HG03442 (cell line): Measurements from ENCODE around the gene TYMS.

Experiments
- ATAC-seq: cut with Tn5 transposase; IDR thresholded peaks from one replicate; pipeline ENCODE4 v1.9.1; 2021; ENCODE audit warnings: mild to moderate bottlenecking, moderate library complexity; ENCODE audit not compliant: unreplicated experiment

TYMS gene

DNA sequence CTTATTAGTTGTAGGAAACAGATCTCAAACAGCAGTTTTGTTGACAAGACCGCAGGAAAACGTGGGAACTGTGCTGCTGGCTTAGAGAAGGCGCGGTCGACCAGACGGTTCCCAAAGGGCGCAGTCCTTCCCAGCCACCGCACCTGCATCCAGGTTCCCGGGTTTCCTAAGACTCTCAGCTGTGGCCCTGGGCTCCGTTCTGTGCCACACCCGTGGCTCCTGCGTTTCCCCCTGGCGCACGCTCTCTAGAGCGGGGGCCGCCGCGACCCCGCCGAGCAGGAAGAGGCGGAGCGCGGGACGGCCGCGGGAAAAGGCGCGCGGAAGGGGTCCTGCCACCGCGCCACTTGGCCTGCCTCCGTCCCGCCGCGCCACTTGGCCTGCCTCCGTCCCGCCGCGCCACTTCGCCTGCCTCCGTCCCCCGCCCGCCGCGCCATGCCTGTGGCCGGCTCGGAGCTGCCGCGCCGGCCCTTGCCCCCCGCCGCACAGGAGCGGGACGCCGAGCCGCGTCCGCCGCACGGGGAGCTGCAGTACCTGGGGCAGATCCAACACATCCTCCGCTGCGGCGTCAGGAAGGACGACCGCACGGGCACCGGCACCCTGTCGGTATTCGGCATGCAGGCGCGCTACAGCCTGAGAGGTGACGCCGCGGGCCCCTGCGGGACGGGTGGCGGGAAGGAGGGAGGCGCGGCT, at the start of gene TYMS:
Gene TYMS (plus strand): TSS at position 343 of the 690 bp plus-strand sequence. CDS start 90 bp downstream, at position 433.
- peak; percentile 41 for ATAC-seq

DNA sequence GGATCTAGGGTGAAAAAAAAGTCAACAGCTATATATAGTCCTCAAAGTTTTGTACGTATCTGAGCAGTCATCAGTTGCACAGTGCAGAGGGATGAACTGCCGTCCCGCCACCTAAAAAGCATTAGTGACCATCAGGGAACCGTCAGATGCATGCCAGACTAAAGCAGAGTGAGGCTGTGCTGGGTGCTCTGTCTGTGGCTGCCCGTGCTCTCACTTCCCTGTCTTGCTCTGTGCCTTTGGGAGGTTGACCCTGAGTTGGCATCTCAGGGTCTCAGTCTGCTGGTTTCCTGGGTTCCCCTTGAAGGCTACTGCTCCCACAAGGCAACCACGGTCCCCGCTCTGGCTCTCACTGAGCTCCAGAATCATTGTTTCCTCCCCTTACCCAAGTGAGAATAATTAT, 49.5 kb upstream of the TYMS start:
- ATAC-seq: peak; percentile 57

DNA sequence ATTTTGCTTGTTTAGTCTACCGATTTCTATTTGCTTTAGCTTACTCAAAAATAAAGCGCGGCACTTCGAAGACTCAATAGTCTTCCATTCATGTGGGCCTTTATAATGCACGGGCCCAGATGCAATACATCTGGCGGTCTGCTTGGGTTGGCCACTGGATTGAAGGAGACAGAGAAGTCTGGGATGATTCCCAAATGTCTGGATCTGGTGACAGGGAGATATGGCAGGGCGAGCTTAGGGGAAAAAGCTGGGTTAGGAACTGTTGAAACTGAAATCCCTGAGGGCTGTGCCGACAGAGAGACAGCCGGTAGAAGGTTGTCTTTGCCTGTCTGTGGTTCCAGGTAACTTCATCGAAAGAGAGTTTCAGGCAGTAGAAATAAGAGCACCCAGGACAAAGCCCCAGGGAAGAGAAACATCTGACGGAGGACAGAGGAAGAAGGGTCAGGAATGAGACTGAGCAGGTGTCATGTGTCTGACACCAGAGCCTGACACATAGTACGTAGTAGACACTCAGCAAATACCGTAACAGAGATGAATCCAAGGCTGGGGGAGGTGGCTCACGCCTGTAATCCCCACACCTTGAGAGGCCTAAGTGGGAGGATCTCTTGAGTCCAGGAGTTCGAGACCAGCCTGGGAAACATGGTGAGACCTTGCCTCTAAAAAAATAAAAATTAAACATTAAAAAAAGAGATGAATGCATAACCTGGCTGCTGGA, 47.1 kb upstream of the TYMS start:
- ATAC-seq: no peak

DNA sequence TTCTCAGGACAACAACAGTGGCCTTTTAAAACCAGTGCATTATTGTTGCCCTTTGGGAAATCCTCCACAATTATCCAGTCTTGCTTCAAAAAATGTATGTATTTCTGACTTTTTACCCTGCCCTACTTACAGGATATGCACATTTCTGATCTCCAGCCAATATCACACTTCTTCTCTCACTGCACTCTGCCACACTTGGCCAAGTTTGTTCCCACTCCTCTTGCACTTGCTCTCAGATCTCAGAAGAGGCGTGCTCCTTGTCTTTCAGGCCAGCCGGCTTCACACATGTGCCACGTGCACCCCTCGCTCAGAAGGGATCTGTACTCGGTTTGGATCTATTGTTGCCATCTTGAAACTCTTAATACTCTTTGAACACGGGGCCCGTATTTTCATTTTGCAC, 45.3 kb upstream of the TYMS start:
- no peak for ATAC-seq

DNA sequence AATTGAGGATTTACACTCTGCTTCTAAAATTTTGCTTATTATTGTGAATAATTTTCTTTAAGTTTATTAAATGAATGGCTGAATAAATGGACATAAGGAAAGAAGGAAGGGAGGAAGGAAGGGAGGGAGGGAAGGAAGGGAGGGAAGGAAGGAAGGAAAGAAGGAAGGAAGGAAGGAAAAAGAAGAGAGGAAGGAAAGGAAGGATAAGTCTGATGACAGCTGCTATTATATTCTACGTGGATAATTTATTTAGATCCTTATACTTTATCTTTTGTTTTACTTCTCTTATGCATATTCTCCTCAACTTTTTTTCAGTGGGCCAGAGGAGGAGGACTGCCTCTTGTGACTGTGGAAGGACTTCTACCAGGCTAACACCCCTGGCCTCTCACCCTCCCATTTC, 43.3 kb upstream of the TYMS start:
- no peak for ATAC-seq

DNA sequence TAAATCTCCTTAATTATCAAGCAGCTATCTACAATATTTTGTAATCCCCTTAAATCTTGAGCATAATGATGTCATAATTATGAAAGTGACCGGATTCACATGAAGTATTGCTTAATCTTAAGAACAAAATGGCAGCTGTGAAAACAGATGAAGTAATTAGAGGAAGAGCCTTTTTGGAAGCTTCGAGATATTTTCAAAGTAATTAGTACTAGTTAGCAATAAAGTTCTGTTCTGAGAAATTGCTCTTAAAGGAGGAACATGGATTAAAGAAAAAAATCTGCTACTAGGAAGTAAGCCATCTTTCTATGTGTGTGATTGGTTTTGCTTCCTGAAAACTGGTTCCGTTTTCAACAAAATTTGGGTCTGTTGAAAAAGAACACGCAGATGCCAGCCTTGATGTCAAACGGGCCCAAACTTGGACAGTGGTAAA, 42.3 kb upstream of the TYMS start:
- ATAC-seq: no peak

DNA sequence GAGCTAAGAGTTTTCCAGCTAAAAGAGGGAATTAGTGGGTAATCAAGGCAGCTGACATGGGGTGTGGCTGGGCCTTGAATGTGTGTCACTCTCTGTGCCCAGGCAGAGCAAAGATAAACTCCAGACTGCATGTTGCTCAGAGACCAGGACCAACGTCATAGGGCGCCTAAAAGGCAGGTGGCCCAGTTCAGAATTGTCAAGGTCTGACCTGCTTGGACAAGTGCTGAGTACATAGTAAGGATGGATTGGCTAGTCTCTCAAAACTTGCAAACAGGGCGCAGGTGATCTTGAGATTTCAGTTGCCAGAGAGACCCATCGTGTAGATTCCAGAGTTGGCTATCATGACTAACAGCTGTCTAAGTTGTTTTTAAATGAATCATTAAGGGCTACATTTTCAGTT, 41.7 kb upstream of the TYMS start:
- ATAC-seq: no peak

DNA sequence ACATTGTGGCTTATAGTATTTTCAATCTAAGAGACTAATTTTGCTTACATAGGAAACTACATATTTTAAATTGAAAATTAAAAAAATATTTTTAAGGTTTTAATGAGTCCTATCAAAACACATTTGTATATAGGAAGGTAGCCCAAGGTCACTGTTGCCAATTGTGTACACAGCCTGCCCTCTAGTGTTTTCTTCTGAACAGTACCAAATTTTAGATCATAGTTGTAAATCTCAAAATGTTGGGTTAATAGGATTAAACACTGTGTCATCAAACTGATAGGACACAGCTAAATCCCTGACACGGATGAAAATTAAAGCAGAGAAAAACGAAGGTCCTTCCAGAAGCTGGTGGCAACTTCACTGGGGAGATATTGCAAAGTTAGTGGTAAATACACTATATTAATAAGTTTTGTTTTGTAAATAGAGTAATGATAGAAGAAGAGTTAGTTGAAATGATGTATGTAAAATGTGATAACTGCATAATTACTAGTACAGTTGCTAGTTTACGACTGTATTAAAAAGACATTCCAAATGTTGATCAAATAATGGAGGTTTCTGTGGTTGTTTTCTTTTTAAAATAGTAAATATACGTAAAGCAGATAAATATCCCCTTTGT, 41.0 kb upstream of the TYMS start:
- ATAC-seq: no peak

DNA sequence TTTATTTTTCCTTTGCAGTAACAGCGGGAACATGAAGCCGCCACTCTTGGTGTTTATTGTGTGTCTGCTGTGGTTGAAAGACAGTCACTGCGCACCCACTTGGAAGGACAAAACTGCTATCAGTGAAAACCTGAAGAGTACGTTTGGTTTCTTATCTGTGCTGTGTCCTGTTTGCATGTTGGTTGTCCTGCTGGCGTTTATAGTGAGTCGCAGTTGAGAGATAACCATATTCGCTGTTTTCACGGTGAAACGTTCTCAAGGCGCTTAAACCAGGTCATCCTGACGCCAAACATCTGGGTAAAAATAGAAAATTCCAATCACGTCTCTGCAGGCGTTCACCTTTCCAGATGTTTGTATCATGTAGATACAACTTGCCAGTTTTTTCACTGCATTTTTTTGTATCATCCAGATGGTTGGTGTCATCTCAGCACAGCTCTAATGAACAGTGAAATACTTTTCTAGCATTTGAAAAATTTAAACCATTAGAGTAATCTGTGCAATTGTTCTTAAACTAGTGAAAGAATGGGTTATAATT, 39.4 kb upstream of the TYMS start:
- no peak for ATAC-seq

DNA sequence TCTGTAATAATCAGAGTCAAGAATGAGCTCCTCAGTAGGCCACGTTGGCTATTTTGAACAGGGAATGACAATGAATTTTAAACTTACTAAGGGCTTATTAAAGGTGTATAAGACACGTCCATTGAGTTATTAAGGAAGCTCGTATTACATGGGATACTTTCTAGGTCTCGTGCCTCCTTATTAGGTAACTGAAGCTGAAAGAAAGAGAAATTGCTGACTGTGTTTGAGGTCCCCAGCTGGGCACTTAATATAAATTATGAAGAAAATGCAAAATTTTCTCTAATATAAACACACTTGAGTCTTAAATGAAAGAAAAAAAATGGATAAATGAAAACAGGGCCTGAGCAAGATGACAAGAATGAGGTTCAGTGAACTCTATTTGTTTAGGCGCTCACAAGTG, 38.8 kb upstream of the TYMS start:
- no peak for ATAC-seq

DNA sequence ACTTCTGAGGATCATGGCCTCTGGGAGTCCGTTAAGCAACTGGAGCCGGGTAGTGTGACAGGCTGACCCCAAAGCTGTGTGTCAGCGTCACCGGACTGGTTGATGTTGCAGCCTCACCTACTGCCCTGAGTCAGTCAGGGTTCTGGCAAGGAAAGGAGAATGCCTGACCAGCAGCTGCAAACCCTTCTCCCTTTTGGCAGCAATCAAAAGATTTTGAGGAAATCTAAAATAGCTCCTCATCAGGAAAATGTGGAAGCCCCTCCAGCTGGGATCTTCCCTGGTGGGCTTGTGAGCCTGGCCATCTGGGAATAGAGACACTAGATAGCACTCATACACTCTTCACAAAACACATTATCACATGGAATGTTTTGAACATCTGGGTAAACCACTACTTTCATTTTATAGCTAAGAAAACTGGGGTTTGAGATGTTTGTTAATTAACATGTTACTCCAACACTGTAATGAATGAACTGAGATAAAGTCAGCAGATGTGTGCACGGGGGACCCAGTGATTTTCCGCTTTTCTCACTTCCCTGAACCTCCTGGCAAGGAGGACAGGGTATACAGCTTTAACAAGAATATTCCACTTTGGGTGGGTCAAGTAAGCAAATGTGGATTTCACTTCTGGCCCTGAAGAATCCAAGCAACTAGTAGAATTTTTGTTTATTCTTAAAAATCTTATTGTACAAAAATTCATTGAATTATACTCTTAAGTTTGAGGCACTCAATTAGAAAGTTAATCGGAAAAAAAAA, 36.0 kb upstream of the TYMS start:
- no peak for ATAC-seq

DNA sequence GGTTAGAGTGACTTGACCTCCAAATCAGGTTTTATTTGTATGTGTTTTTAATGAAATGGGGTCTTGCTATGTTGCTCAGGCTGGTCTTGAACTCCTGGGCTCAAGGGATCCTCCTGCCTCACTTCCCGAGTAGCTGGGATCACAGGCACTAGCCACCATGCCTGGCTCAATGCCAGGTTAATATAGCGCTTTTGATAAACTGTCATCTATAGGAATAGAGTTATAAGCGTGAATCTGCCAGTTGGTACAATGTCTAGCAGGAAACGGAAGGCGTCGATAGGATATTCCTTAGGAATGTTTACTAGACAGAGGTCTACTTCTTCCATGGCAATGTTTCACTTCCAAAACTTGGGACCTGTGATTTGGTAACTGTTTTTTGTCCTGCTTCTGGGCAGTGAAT, 35.2 kb upstream of the TYMS start:
- no peak for ATAC-seq

DNA sequence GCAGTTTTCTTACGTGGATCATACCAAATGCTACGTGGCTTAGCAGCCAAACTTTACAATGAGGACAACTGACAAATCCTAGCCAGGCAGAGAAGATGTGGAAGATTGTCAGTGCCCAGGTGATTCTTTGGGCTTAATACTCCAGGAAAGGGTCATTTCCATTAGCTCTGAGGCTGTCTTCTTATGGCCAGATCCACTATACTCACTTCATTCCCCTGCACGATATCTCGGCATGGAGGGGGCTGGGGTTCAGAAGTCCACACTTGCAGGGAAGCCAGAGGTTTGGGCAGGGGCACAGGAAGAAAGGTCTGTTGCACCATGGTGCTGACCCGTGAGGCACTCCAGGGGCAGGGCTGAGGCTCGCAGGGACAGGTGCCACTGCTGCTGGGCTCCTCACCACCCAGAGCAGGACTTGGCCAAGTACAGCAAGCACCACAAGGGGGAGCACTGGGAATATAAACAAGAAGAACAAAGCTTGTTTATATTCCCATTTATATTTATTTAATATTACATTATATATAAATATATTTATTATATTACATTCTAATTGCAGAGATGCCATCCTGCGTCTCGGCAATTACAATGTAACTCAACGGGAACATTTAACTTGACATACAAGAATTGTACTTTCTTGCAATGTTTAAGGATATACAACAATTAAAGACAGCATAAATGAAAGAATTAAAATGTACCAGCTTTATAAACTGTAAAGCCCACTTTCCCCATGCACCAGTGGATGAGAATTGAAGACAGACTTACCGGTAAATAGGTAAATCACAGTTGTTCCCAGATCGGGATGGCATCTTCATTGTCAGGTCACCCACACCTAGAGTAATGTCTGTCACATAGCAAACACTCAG, 33.5 kb upstream of the TYMS start:
- ATAC-seq: peak; percentile 54

DNA sequence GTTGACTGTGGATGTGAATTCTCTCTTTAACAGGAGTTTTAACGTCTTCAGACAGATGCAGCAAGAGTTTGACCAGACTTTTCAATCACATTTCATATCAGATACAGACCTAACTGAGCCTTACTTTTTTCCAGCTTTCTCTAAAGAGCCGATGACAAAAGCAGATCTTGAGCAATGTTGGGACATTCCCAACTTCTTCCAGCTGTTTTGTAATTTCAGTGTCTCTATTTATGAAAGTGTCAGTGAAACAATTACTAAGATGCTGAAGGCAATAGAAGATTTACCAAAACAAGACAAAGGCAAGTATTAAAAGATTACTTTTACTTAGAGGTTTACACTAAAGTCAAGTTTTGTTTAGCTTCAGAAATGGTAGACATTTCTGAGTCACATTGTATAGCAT, 30.2 kb upstream of the TYMS start:
- ATAC-seq: no peak

DNA sequence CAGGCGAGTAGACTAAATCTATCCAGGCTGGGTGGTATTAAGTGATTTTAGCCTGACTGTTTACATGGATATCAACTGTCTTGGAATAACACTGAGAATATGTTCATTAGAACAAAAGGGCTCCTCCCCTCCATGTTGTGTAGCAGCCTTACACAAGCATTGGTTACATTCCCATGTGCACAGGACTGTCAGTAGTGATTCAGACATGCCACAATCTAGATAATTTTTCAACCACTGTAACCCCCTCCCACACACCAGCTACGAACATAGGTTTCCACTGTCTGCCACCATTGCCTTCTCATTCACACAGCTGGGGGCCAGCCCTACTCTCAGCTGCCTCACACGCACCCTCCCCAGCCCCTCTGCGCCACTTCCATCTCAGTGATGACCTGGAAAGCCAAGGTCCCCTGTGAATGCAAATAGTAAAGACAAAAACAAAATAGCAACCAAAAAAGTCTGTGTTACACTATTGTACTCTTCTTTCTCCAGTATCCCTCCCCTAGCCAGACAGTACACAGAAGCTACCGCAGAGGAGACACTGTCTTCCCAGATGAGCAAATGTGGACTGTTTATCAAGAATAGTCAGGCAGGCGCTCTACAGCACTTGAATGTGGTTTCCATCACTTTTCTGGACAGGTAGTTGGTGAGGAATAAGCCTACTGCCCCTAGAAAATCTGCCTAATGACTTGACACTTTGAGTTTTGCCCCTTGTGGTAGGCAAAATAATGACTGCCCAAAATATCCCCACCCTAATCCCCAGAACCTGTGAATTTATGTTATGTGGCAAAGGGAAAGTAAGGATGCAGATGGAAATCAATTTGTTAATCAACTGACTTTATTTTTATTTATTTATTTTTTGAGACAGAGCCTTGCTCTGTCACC, 27.9 kb upstream of the TYMS start:
- ATAC-seq: no peak

DNA sequence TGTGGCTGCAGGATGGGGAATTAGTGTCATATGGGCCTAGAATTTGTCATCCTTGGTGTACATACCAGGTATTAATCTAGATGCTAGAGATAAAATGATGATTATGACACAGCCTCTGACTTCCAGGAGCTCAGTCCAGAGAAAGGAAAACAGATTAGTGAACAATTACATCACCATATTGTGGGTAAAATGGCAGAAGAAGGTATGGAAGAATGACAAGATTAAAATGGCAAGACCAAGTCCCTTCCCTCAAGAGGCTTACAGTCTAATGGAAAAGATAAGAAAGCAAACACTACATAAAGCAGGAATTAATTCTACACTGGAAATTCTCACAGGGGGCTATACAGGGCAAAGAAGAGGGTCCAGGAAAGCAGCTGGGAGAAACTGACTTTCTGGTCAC, 25.9 kb upstream of the TYMS start:
- ATAC-seq: no peak

DNA sequence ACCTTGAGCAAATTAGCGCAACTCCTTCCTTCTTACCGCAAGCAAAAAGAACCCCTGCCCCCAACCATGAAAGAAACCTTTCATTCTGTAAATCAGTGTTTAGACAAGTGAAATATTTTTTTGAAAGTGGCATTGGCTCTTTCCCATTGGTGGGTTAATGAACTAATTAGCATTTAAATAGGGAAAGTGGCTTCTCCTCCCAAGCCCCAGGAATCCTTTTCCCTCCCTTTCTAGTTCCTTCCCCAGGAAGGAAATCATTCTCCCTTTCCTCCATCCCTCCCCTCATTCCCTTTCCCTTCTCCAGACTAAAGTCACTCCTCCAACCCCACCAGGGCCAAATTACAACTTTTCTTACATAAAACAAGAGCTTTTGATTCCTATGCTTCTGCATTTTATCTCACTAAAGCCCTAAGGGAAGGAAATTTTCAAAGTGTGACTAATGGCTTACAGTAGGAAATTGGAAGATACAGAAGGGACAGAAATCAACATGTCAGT, 22.9 kb upstream of the TYMS start:
- no peak for ATAC-seq

DNA sequence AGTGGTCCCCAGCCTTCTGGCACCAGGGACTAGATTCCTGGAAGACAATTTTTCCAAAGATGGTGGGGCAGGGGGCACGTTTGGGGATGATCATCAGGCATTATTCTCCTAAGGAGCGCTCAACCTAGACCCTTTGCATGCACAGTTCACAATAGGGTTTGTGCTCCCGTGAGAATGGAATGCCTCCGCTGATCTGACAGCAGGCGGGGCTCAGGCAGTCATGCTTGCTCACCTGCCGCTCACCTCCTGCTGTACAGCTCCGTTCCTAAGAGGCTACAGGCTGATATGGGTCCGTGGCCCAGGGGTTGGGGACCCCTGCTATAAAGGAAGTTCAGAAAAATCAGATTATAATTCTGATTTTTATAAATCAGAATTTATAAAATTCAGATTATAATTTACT, 22.3 kb upstream of the TYMS start:
- ATAC-seq: no peak

DNA sequence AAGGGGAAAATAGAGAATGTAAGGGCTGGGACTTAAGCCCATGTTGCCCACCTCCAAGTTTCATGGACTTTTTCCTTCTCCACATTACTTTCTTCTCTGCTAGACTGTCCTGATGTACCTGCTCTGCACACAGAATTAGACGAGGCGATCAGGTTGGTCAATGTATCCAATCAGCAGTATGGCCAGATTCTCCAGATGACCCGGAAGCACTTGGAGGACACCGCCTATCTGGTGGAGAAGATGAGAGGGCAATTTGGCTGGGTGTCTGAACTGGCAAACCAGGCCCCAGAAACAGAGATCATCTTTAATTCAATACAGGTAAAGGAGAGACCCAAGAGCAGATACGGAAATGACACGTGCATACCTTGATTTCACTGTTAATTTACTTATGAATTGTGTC, 16.2 kb upstream of the TYMS start:
- no peak for ATAC-seq
